HG02973 (cell line): ENCODE measurements around the gene BTK.

Source experiments
- ATAC-seq: cut with Tn5 transposase; IDR thresholded peaks from one replicate; pipeline ENCODE4 v1.9.1; 2021; ENCODE audit warnings: moderate library complexity; ENCODE audit not compliant: unreplicated experiment

Gene BTK

GRCh38 chrX:101394372-101394771 lies 8.4 kb upstream of the BTK start:
- ATAC-seq, result no peak

GRCh38 chrX:101393530-101394305 lies 7.7 kb upstream of the BTK start:
- ATAC-seq, result no peak

GRCh38 chrX:101391831-101392230 lies 5.8 kb upstream of the BTK start:
- no peak for ATAC-seq

- ATAC-seq, result peak; percentile 79
Observed at GRCh38 chrX:101390664-101391525, 4.9 kb upstream of the BTK start, which contains the start of gene RPL36A. TSS of gene RPL36A (plus strand) at chrX:101391011. CDS start at chrX:101391044, 33 bp downstream.

GRCh38 chrX:101388604-101389003 lies 2.6 kb upstream of the BTK start:
- no peak for ATAC-seq

- no peak for ATAC-seq
Observed at GRCh38 chrX:101386542-101386885, 523 bp upstream of the BTK start.

GRCh38 chrX:101385026-101385684 lies 836 bp downstream of the BTK start:
- no peak for ATAC-seq

GRCh38 chrX:101383679-101384205 lies 2.2 kb downstream of the BTK start:
- peak; percentile 71 for ATAC-seq

- ATAC-seq, result no peak
Observed at GRCh38 chrX:101377547-101377946, 8.4 kb downstream of the BTK start.

- ATAC-seq, result peak; percentile 62
Observed at GRCh38 chrX:101370888-101371504, 15.0 kb downstream of the BTK start.

GRCh38 chrX:101369687-101370086 lies 16.3 kb downstream of the BTK start:
- ATAC-seq, result no peak

GRCh38 chrX:101368800-101369199 lies 17.2 kb downstream of the BTK start:
- ATAC-seq, result no peak

GRCh38 chrX:101365301-101365795 lies 20.6 kb downstream of the BTK start:
- no peak for ATAC-seq

- ATAC-seq, result no peak
Observed at GRCh38 chrX:101362757-101363156, 23.2 kb downstream of the BTK start.

GRCh38 chrX:101362116-101362515 lies 23.9 kb downstream of the BTK start:
- no peak for ATAC-seq

GRCh38 chrX:101360390-101360789 lies 25.6 kb downstream of the BTK start:
- ATAC-seq, result no peak

GRCh38 chrX:101359966-101360365 lies 26.0 kb downstream of the BTK start:
- no peak for ATAC-seq

- ATAC-seq, result no peak
Observed at GRCh38 chrX:101357166-101357795, 28.7 kb downstream of the BTK start.

- no peak for ATAC-seq
Observed at GRCh38 chrX:101349193-101349562, 36.8 kb downstream of the BTK start.

GRCh38 chrX:101348452-101349192 lies 37.4 kb downstream of the BTK start, which contains the start of gene TIMM8A:
TSS of gene TIMM8A (minus strand) at chrX:101348742. CDS start at chrX:101348664, 78 bp downstream.
- peak; percentile 96 for ATAC-seq
